HepG2 (cell line): ENCODE measurements around the gene BRSK2. TPM values are rescaled to one million over a fixed set of nuclear protein-coding genes. Genes with fewer than 3 reads are reported as not detected.

Experiments
- ATAC-seq: fragments of 200-7000 bp; cut with Tn5 transposase; 3 replicates; pipeline ENCODE4 v1.9.1; 2020; ENCODE audit warnings: mild to moderate bottlenecking, moderate library complexity
- BruUV-seq: library from RNA; stranded (reverse); fragments of 400-500 nt; replicated peaks from 2 replicates; lab custom pipeline; 2021; lab: Mats Ljungman, UMichigan
- CTCF ChIA-PET: fragments of 300-600 bp; formaldehyde crosslinking; extraction: SDS; loops from one replicate; lab custom pipeline; 2021; ENCODE audit warnings: low total read pairs, inconsistent platforms, low intra/inter-chr PET ratio; lab: Yijun Ruan, JAX
- POLR2A ChIA-PET: fragments of 350-600 bp; sonication (Branson Sonifier 250); formaldehyde crosslinking; loops from one replicate; lab custom pipeline; 2020; ENCODE audit warnings: antibody characterized with exemption, inconsistent platforms; lab: Yijun Ruan, JAX
- DNase-seq: peaks from one replicate; pipeline ENCODE4 v3.0.0-alpha.2; 2015; ENCODE audit warnings: low spot score
- FAIRE-seq: peaks from 3 replicates; lab custom pipeline; 2011; peaks lifted over from hg19 to GRCh38; lab: Jason Lieb, UNC
- H2AFZ ChIP-seq: one replicate; pipeline ENCODE4 v1.6.1; 2011; ENCODE audit warnings: low read length, inconsistent platforms
- H3K27ac ChIP-seq: fragments of 300-600 bp; 3 replicates; pipeline ENCODE4 v1.8.0; 2011; ENCODE audit warnings: mixed run types, mild to moderate bottlenecking, mixed read lengths, low read length, inconsistent platforms; ENCODE audit not compliant: insufficient read depth; ENCODE audit errors: extremely low read length
- H3K27me3 ChIP-seq, 2 experiments: fragments of 200-600 bp in 1 of 2; 2 replicates in 1 of 2; 3 replicates in 1 of 2; pipeline versions ENCODE4 v1.6.0 to v1.8.0; 2011; ENCODE audit warnings: low read length in 2 of 2, mild to moderate bottlenecking in 2 of 2, moderate library complexity in 2 of 2, inconsistent platforms in 1 of 2; ENCODE audit not compliant: insufficient read depth in 2 of 2, control insufficient read depth in 1 of 2
- H3K36me3 ChIP-seq, 2 experiments: fragments of 200-600 bp in 1 of 2; replicated peaks in 1 of 2; 2 replicates in 1 of 2; 3 replicates in 1 of 2; pipeline versions ENCODE4 v1.5.1 to v1.8.0; 2011; ENCODE audit warnings: low read length in 2 of 2, inconsistent platforms in 1 of 2; ENCODE audit not compliant: insufficient read depth in 2 of 2, control insufficient read depth in 1 of 2
- H3K4me1 ChIP-seq: 2 replicates; pipeline ENCODE4 v1.5.1; 2012; ENCODE audit warnings: low read length, inconsistent platforms; ENCODE audit not compliant: insufficient read depth
- H3K4me2 ChIP-seq: 2 replicates; pipeline ENCODE4 v1.6.0; 2011; ENCODE audit warnings: low read depth, low read length, inconsistent platforms
- H3K4me3 ChIP-seq, 3 experiments: fragments of 200-600 bp in 1 of 3; sonication (generic), shearing (Covaris generic) in 1 of 3; replicated peaks in 1 of 3; 2 replicates each; pipeline ENCODE4 v1.5.1; 2011 to 2016; ENCODE audit warnings: low read length in 3 of 3, inconsistent platforms in 2 of 3, low read depth in 2 of 3, mild to moderate bottlenecking in 2 of 3, control low read depth in 1 of 3, mixed read lengths in 1 of 3; ENCODE audit not compliant: insufficient read depth in 1 of 3
- H3K79me2 ChIP-seq: one replicate; pipeline ENCODE4 v1.6.1; 2011; ENCODE audit warnings: low read length, inconsistent platforms; ENCODE audit not compliant: insufficient read depth
- H3K9ac ChIP-seq: 2 replicates; pipeline ENCODE4 v1.6.0; 2011; ENCODE audit warnings: mild to moderate bottlenecking, low read depth, low read length, inconsistent platforms; ENCODE audit not compliant: insufficient read depth
- H3K9me3 ChIP-seq: 2 replicates; pipeline ENCODE4 v1.5.1; 2012; ENCODE audit warnings: mild to moderate bottlenecking, low read length
- H4K20me1 ChIP-seq: 2 replicates; pipeline ENCODE4 v1.6.0; 2011; ENCODE audit warnings: inconsistent platforms, mild to moderate bottlenecking, low read length, moderate library complexity; ENCODE audit not compliant: insufficient read depth
- IKZF1 ChIP-seq: fragments of 450-650 bp; IDR thresholded peaks from 2 replicates; pipeline ENCODE4 v1.7.1; 2016
- KLF13 ChIP-seq: sonication (generic); formaldehyde crosslinking; IDR thresholded peaks from 2 replicates; pipeline ENCODE4 v1.4.0; 2020; ENCODE audit warnings: mild to moderate bottlenecking, missing genetic modification reagents
- SPEN ChIP-seq: sonication (generic); formaldehyde crosslinking; IDR thresholded peaks from 2 replicates; pipeline ENCODE4 v1.5.1; 2020; ENCODE audit warnings: low read depth, mild to moderate bottlenecking, missing genetic modification reagents
- YY1 ChIP-seq: IDR thresholded peaks from 2 replicates; pipeline ENCODE4 v1.6.1; 2011; ENCODE audit warnings: low read length, low read depth, moderate library complexity, mild to moderate bottlenecking; ENCODE audit not compliant: insufficient read depth, insufficient replicate concordance
- ZNF225 ChIP-seq: sonication (generic); formaldehyde crosslinking; IDR thresholded peaks from 2 replicates; pipeline ENCODE4 v1.4.0; 2020; ENCODE audit warnings: mild to moderate bottlenecking, missing genetic modification reagents
- ZNF335 ChIP-seq: sonication (generic); formaldehyde crosslinking; IDR thresholded peaks from 2 replicates; pipeline ENCODE4 v1.4.0; 2020; ENCODE audit warnings: missing genetic modification reagents
- WGBS: methylation state at CpG from one replicate; pipeline ENCODE4 v1.1.6; 2017; ENCODE audit warnings: low lambda C conversion rate; 5-methylcytosine and 5-hydroxymethylcytosine counted together
- in situ Hi-C: cut with HindIII; loops from 2 replicates; pipeline ENCODE4 v1.10.0; 2017; ENCODE audit warnings: low pct_unique_long_range_greater_than_20kb; ENCODE audit not compliant: extremely low pct_ligation_motif_present
- intact Hi-C: fragments of 100-400 bp; cut with micrococcal nuclease; formaldehyde crosslinking; loops from one replicate; pipeline ENCODE4 v1.10.0; 2022; ENCODE audit not compliant: unreplicated experiment
- polyA plus RNA-seq, 8 experiments: library from polyadenylated mRNA; depleted of rRNA in 3 of 8; stranded (reverse) in 7 of 8; unstranded in 1 of 8; fragments of >200 nt; fragmentation: Illumina TruSeq in 4 of 8; extraction: Trizol in 4 of 8; gene quantifications; 2 replicates each; pipeline versions ENCODE4 v1.2.1 to v1.2.3, GENCODE V29; 2011 to 2016; ENCODE audit warnings: low read depth in 4 of 8, missing spikeins in 1 of 8, mixed read lengths in 1 of 8; ENCODE audit not compliant: insufficient read depth in 1 of 8
- total RNA-seq, 5 experiments: library from RNA; depleted of rRNA; stranded (reverse); fragments of >200 nt; fragmentation: Illumina TruSeq; extraction: Trizol; gene quantifications; 2 replicates each; pipeline ENCODE4 v1.2.3, GENCODE V29; 2016; ENCODE audit warnings: low read depth in 1 of 5
- TF ChIP-seq, protein P1 (sequence below): sonication (generic); formaldehyde crosslinking; IDR thresholded peaks from 2 replicates; pipeline ENCODE4 v1.4.0; 2020; ENCODE audit warnings: missing genetic modification reagents
- TF ChIP-seq, protein P2 (sequence below): sonication (generic); formaldehyde crosslinking; IDR thresholded peaks from 2 replicates; pipeline ENCODE4 v1.8.1; 2023; ENCODE audit warnings: missing genetic modification reagents, mild to moderate bottlenecking, borderline replicate concordance
- TF ChIP-seq, protein P3 (sequence below): IDR thresholded peaks from 2 replicates; pipeline ENCODE4 v1.6.1; 2016; ENCODE audit warnings: low read depth, missing genetic modification reagents, missing compliant biosample characterization
- TF ChIP-seq, protein P4 (sequence below): sonication (generic); formaldehyde crosslinking; IDR thresholded peaks from 2 replicates; pipeline ENCODE4 v1.8.0; 2023; ENCODE audit warnings: mild to moderate bottlenecking, missing genetic modification reagents
- TF ChIP-seq, protein P5 (sequence below): sonication (generic); formaldehyde crosslinking; IDR thresholded peaks from 2 replicates; pipeline ENCODE4; 2020; ENCODE audit warnings: missing genetic modification reagents, mild to moderate bottlenecking, borderline replicate concordance
- TF ChIP-seq, protein P6 (sequence below): sonication (generic); formaldehyde crosslinking; IDR thresholded peaks from 2 replicates; pipeline ENCODE4 v1.4.0; 2020; ENCODE audit warnings: mild to moderate bottlenecking, missing genetic modification reagents

The BRSK2 gene
- total and polyA plus RNA-seq, 2 of the 13 experiments (the other 11 are each of a cell fraction or from before 2014, with no cell fraction given) = 0.74 to 1.1 TPM

DNA sequence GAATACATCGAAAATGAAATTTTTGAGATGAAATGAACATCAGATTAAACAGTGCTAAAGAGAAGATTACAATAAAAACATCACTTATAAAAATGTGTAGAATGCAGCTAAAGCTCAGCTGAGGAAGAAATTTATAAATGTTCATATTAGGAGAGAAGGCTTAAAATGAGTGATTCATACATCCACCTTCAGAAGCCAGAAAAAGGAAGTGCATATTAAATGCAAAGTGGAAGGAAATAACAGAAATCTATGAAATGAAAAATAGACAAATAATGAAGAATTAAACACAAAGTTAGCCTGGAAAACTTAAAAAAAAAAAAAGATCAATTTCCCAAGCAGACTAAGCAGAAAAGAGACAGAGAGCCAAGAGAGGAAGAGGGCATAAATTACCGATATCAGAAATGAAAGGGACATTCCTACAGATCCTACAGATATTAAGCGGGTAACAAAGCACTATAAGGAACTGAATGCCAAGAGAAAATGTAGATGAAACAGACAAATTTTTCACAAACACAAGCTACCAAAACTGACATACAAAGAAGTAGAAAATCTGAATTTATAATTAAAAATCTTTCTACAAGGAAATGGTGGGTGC is 104.0 kb downstream of the BRSK2 start:
- no peaks in the 10 kb centered on the region for H3K27me3 ChIP-seq
- no peak overlapping the region for H2AFZ ChIP-seq
- no peak overlapping the region for H3K9ac ChIP-seq
- H3K79me2 ChIP-seq = peaks cover 12% of the 10 kb centered on the region
- POLR2A ChIA-PET = no interaction called here
- WGBS = 91% methylated on average over 3 of the region's 3 CpGs
- in situ Hi-C loops = no loop called here
- no peaks in the 10 kb centered on the region for H3K4me1 ChIP-seq
- no peak overlapping the region for H3K27ac ChIP-seq
- H4K20me1 ChIP-seq = peaks cover 14% of the 10 kb centered on the region
- no peak overlapping the region for H3K4me3 ChIP-seq
- H3K36me3 ChIP-seq = no peaks in the 10 kb centered on the region
- DNase-seq (no peak), FAIRE-seq (no peak), ATAC-seq (no peak)
- intact Hi-C loops = no loop called here
- BruUV-seq = no TSS peak
- no peaks in the 10 kb centered on the region for H3K9me3 ChIP-seq
- no peak overlapping the region for H3K4me2 ChIP-seq
- CTCF ChIA-PET = no interaction called here
- no peak for TF ChIP-seq YY1
- TF ChIP-seq ZNF225 (CRISPR knock-in tag) = no peak
- TF ChIP-seq, protein P1, sequence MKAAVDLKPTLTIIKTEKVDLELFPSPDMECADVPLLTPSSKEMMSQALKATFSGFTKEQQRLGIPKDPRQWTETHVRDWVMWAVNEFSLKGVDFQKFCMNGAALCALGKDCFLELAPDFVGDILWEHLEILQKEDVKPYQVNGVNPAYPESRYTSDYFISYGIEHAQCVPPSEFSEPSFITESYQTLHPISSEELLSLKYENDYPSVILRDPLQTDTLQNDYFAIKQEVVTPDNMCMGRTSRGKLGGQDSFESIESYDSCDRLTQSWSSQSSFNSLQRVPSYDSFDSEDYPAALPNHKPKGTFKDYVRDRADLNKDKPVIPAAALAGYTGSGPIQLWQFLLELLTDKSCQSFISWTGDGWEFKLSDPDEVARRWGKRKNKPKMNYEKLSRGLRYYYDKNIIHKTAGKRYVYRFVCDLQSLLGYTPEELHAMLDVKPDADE (CRISPR knock-in tag) = no peak
- TF ChIP-seq, protein P2, sequence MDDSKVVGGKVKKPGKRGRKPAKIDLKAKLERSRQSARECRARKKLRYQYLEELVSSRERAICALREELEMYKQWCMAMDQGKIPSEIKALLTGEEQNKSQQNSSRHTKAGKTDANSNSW (CRISPR knock-in tag) = no peak
- TF ChIP-seq, protein P3, sequence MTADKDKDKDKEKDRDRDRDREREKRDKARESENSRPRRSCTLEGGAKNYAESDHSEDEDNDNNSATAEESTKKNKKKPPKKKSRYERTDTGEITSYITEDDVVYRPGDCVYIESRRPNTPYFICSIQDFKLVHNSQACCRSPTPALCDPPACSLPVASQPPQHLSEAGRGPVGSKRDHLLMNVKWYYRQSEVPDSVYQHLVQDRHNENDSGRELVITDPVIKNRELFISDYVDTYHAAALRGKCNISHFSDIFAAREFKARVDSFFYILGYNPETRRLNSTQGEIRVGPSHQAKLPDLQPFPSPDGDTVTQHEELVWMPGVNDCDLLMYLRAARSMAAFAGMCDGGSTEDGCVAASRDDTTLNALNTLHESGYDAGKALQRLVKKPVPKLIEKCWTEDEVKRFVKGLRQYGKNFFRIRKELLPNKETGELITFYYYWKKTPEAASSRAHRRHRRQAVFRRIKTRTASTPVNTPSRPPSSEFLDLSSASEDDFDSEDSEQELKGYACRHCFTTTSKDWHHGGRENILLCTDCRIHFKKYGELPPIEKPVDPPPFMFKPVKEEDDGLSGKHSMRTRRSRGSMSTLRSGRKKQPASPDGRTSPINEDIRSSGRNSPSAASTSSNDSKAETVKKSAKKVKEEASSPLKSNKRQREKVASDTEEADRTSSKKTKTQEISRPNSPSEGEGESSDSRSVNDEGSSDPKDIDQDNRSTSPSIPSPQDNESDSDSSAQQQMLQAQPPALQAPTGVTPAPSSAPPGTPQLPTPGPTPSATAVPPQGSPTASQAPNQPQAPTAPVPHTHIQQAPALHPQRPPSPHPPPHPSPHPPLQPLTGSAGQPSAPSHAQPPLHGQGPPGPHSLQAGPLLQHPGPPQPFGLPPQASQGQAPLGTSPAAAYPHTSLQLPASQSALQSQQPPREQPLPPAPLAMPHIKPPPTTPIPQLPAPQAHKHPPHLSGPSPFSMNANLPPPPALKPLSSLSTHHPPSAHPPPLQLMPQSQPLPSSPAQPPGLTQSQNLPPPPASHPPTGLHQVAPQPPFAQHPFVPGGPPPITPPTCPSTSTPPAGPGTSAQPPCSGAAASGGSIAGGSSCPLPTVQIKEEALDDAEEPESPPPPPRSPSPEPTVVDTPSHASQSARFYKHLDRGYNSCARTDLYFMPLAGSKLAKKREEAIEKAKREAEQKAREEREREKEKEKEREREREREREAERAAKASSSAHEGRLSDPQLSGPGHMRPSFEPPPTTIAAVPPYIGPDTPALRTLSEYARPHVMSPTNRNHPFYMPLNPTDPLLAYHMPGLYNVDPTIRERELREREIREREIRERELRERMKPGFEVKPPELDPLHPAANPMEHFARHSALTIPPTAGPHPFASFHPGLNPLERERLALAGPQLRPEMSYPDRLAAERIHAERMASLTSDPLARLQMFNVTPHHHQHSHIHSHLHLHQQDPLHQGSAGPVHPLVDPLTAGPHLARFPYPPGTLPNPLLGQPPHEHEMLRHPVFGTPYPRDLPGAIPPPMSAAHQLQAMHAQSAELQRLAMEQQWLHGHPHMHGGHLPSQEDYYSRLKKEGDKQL (CRISPR knock-in tag) = no peak
- no peak for TF ChIP-seq KLF13 (CRISPR knock-in tag)
- TF ChIP-seq, protein P4, sequence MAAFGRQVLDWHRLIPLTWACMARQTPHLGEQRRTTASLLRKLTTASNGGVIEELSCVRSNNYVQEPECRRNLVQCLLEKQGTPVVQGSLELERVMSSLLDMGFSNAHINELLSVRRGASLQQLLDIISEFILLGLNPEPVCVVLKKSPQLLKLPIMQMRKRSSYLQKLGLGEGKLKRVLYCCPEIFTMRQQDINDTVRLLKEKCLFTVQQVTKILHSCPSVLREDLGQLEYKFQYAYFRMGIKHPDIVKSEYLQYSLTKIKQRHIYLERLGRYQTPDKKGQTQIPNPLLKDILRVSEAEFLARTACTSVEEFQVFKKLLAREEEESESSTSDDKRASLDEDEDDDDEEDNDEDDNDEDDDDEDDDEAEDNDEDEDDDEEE (CRISPR knock-in tag) = no peak
- TF ChIP-seq, protein P5, sequence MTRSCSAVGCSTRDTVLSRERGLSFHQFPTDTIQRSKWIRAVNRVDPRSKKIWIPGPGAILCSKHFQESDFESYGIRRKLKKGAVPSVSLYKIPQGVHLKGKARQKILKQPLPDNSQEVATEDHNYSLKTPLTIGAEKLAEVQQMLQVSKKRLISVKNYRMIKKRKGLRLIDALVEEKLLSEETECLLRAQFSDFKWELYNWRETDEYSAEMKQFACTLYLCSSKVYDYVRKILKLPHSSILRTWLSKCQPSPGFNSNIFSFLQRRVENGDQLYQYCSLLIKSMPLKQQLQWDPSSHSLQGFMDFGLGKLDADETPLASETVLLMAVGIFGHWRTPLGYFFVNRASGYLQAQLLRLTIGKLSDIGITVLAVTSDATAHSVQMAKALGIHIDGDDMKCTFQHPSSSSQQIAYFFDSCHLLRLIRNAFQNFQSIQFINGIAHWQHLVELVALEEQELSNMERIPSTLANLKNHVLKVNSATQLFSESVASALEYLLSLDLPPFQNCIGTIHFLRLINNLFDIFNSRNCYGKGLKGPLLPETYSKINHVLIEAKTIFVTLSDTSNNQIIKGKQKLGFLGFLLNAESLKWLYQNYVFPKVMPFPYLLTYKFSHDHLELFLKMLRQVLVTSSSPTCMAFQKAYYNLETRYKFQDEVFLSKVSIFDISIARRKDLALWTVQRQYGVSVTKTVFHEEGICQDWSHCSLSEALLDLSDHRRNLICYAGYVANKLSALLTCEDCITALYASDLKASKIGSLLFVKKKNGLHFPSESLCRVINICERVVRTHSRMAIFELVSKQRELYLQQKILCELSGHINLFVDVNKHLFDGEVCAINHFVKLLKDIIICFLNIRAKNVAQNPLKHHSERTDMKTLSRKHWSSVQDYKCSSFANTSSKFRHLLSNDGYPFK (CRISPR knock-in tag) = no peak
- TF ChIP-seq IKZF1 = no peak
- TF ChIP-seq, protein P6, sequence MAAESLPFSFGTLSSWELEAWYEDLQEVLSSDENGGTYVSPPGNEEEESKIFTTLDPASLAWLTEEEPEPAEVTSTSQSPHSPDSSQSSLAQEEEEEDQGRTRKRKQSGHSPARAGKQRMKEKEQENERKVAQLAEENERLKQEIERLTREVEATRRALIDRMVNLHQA (CRISPR knock-in tag) = no peak
- no peak for TF ChIP-seq ZNF335 (CRISPR knock-in tag)
- TF ChIP-seq SPEN (CRISPR knock-in tag) = no peak
